ENCODE results near the gene SPATA32.

SPATA32 gene

DNA sequence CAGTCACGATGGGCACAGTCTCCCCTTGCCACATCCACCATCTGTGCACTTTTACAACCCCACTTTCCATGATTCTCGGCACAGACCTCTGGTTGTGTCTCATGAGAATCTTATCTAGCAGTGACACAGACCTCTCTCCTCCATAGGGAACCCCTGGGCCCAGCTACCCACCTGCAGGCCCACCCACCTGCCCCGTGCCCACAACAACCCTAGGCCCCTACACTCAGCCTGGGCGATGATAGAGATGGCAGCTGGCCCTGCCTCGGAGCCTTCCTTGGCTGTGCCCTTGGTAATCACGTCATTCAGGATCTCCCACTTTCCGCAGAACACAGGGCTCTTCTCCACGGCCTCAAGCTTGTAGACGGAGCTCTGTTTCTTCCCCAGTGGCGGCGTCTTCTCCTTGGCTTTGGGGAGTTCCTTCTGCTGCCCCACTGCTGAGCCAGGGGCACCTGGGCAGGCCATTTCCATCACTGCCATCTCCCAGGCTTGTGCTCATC lies 28.4 kb upstream of the SPATA32 start:
- Histone ChIP-seq H2AFZ (ENCODE audit: low read depth, low read length) (no peak overlapping the region), H3K9ac (ENCODE audit: low read depth, low read length) (no peak overlapping the region), H3K4me3 (ENCODE audit: low read depth in 1 of 2, low read length in 2 of 2) (no peak overlapping the region), H3K4me1 (ENCODE audit: insufficient read depth, low read length) (no peaks in the 10 kb centered on the region), H3K27me3 (ENCODE audit: insufficient read depth, low read length, poor library complexity) (no peaks in the 10 kb centered on the region), H3K36me3 (ENCODE audit: insufficient read depth, low read length) (peaks cover 53% of the 10 kb centered on the region), H3K79me2 (ENCODE audit: insufficient read depth, low read length) (peaks cover 42% of the 10 kb centered on the region), H3K9me3 (ENCODE audit: insufficient read depth, low read length, severe bottlenecking) (no peaks in the 10 kb centered on the region), H4K20me1 (ENCODE audit: insufficient read depth, low read length) (peaks cover 50% of the 10 kb centered on the region), H3K27ac (ENCODE audit: low read length) (no peak overlapping the region), H3K4me2 (ENCODE audit: insufficient read depth, low read length) (no peak overlapping the region)
- DNase-seq (no peak), ATAC-seq (ENCODE audit: insufficient read depth, low read depth) (no peak)
- TF ChIP-seq EZH2 (IDR thresholded peaks at IDR 0.05; ENCODE audit: borderline replicate concordance, low read depth, low read length, severe bottlenecking) = no peak
- TF ChIP-seq, protein P1, sequence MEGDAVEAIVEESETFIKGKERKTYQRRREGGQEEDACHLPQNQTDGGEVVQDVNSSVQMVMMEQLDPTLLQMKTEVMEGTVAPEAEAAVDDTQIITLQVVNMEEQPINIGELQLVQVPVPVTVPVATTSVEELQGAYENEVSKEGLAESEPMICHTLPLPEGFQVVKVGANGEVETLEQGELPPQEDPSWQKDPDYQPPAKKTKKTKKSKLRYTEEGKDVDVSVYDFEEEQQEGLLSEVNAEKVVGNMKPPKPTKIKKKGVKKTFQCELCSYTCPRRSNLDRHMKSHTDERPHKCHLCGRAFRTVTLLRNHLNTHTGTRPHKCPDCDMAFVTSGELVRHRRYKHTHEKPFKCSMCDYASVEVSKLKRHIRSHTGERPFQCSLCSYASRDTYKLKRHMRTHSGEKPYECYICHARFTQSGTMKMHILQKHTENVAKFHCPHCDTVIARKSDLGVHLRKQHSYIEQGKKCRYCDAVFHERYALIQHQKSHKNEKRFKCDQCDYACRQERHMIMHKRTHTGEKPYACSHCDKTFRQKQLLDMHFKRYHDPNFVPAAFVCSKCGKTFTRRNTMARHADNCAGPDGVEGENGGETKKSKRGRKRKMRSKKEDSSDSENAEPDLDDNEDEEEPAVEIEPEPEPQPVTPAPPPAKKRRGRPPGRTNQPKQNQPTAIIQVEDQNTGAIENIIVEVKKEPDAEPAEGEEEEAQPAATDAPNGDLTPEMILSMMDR (IDR thresholded peaks at IDR 0.05; ENCODE audit: borderline replicate concordance, extremely low read depth, low read length, poor library complexity, severe bottlenecking) = no peak

DNA sequence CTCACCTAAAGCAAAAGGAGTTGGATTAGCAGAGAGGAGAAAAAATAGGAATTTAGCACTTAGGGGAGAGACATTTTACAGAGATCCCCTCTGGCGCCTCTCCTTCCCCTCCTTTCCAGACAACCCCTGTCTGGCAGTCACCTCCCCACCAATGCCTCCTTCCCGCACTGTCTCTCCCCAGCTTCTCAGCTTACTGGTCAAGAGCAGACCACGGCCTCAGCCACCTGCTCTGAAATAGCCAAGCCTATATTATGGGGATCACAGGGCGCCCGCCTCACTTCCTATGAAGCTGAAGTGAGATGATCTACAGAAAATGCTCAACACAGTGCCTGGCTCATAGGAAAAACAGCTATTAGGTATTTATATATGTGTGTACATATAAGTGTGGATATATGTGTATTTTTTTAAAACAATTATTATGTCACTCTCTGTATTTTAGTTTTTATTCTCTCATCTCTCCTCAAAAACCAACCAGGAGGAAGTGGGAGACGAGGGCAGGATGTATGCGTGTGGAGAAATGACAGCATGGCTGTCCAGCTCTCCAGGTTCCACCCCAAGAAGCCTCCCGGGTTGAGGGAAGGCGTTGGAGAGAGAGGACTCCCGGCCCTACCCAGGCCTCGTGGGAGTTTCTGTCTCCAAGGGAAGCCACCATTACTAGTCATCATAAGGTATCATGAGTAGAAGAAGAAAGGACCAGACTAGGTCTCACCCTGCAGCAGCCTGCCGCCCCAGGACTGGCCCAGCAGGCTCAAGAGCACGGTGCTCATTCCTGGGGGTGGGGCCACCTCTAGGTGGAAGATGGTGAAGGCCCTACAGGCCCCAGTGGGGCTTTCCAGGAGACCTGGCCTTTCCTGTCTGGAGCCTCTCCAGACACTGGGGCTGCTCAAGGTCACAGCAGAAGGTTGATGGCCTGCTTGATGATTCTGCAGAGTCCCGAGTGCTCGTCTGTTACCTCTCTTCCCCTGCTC lies 27.7 kb upstream of the SPATA32 start:
- Histone ChIP-seq H4K20me1 (ENCODE audit: insufficient read depth, low read length) (peaks cover 48% of the 10 kb centered on the region), H3K4me1 (ENCODE audit: insufficient read depth, low read length) (no peaks in the 10 kb centered on the region), H3K4me3 (ENCODE audit: low read depth in 1 of 2, low read length in 2 of 2) (no peak overlapping the region), H3K4me2 (ENCODE audit: insufficient read depth, low read length) (no peak overlapping the region), H3K27me3 (ENCODE audit: insufficient read depth, low read length, poor library complexity) (no peaks in the 10 kb centered on the region), H3K36me3 (ENCODE audit: insufficient read depth, low read length) (peaks cover 60% of the 10 kb centered on the region), H2AFZ (ENCODE audit: low read depth, low read length) (no peak overlapping the region), H3K9me3 (ENCODE audit: insufficient read depth, low read length, severe bottlenecking) (no peaks in the 10 kb centered on the region), H3K27ac (ENCODE audit: low read length) (no peak overlapping the region), H3K79me2 (ENCODE audit: insufficient read depth, low read length) (peaks cover 35% of the 10 kb centered on the region), H3K9ac (ENCODE audit: low read depth, low read length) (no peak overlapping the region)
- ATAC-seq (ENCODE audit: insufficient read depth, low read depth) (no peak), DNase-seq (no peak)
- TF ChIP-seq EZH2 (IDR thresholded peaks at IDR 0.05; ENCODE audit: borderline replicate concordance, low read depth, low read length, severe bottlenecking) = no peak
- TF ChIP-seq, protein P1 (IDR thresholded peaks at IDR 0.05; ENCODE audit: borderline replicate concordance, extremely low read depth, low read length, poor library complexity, severe bottlenecking) = no peak

DNA sequence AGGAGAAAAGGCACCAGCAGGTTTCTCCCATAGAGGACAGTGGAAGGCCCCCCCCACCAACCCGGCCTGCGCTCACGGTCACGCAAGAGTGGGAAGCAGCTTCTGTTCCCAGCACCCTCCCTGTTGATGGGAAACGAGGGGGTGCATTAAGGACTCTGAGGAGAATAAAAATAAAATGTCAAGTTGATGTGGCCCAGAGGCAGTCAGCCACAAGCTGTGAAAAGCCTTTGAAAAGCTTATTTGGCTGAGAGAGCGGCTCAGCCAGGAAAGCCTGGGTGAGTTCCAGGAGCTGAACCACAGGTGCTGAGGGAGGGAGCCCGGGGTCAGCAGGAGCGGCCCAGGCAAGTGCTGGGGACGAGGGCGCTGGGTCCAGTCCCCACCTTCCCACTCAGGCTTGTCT lies 26.9 kb upstream of the SPATA32 start:
- no peak overlapping the region for H3K4me2 ChIP-seq (ENCODE audit: insufficient read depth, low read length)
- DNase-seq = no peak
- H3K36me3 ChIP-seq (ENCODE audit: insufficient read depth, low read length) = peaks cover 68% of the 10 kb centered on the region
- TF ChIP-seq, protein P1 (IDR thresholded peaks at IDR 0.05; ENCODE audit: borderline replicate concordance, extremely low read depth, low read length, poor library complexity, severe bottlenecking) = no peak
- no peak for TF ChIP-seq EZH2 (IDR thresholded peaks at IDR 0.05; ENCODE audit: borderline replicate concordance, low read depth, low read length, severe bottlenecking)
- no peak overlapping the region for H2AFZ ChIP-seq (ENCODE audit: low read depth, low read length)
- peaks cover 42% of the 10 kb centered on the region for H4K20me1 ChIP-seq (ENCODE audit: insufficient read depth, low read length)
- H3K27me3 ChIP-seq (ENCODE audit: insufficient read depth, low read length, poor library complexity) = no peaks in the 10 kb centered on the region
- H3K9me3 ChIP-seq (ENCODE audit: insufficient read depth, low read length, severe bottlenecking) = no peaks in the 10 kb centered on the region
- H3K4me3 ChIP-seq (ENCODE audit: low read depth in 1 of 2, low read length in 2 of 2) = no peak overlapping the region
- H3K27ac ChIP-seq (ENCODE audit: low read length) = no peak overlapping the region
- peaks cover 27% of the 10 kb centered on the region for H3K79me2 ChIP-seq (ENCODE audit: insufficient read depth, low read length)
- no peak for ATAC-seq (ENCODE audit: insufficient read depth, low read depth)
- H3K4me1 ChIP-seq (ENCODE audit: insufficient read depth, low read length) = no peaks in the 10 kb centered on the region
- H3K9ac ChIP-seq (ENCODE audit: low read depth, low read length) = no peak overlapping the region

All from DND-41 (cell line).